Fibroblast of pulmonary artery (primary cell): ENCODE results near the gene POU2F3.

Experiments
- DNase-seq: peaks from one replicate; pipeline ENCODE4 v3.0.0-alpha.2; 2010; ENCODE audit warnings: low read depth
- H3K4me3 ChIP-seq: replicated peaks from 2 replicates; pipeline ENCODE4 v1.5.1; 2011; ENCODE audit warnings: low read depth, mild to moderate bottlenecking, control low read depth, low read length, moderate library complexity
- TF ChIP-seq, protein P1 (sequence below): IDR thresholded peaks from 2 replicates; pipeline ENCODE4 v1.5.1; 2011; ENCODE audit warnings: mild to moderate bottlenecking, control low read depth, low read length, inconsistent platforms; ENCODE audit errors: missing control alignments

Gene POU2F3

GRCh38 chr11:120316880-120317688 is 77.1 kb downstream of the POU2F3 start:
- TF ChIP-seq, protein P1, sequence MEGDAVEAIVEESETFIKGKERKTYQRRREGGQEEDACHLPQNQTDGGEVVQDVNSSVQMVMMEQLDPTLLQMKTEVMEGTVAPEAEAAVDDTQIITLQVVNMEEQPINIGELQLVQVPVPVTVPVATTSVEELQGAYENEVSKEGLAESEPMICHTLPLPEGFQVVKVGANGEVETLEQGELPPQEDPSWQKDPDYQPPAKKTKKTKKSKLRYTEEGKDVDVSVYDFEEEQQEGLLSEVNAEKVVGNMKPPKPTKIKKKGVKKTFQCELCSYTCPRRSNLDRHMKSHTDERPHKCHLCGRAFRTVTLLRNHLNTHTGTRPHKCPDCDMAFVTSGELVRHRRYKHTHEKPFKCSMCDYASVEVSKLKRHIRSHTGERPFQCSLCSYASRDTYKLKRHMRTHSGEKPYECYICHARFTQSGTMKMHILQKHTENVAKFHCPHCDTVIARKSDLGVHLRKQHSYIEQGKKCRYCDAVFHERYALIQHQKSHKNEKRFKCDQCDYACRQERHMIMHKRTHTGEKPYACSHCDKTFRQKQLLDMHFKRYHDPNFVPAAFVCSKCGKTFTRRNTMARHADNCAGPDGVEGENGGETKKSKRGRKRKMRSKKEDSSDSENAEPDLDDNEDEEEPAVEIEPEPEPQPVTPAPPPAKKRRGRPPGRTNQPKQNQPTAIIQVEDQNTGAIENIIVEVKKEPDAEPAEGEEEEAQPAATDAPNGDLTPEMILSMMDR: no peak

DNA sequence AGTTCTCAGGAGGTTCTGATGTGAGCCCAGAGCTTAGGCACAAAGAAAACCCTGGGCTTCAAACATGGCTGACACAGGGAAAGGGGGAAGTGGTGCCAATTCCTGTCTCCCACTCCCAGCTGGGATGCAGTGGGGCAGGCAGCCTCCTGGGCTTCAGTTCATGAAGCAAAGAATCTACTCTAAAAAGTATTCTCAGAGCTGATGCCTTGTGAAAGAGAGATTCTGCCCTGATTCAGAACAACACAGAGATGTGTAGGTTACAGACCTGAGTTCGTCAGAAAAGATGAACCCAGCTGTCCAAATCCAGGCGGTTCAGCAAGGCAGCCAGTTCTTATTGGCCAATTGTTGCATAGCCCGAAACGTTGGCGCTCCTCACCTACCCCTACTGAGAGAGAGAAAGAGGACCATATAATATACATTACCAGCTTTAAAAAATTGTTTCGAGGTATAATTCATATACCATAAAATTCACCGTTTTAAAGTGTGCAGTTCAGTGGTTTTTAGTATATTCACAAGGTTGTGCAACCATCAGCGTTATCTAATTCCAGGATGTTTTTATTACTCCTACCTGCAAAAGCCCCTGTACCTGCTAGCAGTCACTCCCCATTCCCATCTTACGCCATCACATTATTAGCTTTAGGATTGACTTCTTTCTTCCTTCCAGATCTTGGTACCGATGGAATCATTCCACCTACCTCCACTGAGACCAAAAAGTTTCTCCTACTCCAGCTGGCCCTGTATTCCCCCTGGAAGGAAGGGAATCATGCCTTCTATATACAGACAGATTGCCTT is 77.9 kb downstream of the POU2F3 start:
- TF ChIP-seq, protein P1: no peak
- no peak overlapping the region for H3K4me3 ChIP-seq
- DNase-seq: no peak

More at GRCh38 chr11:120316880-120317688, 77.1 kb downstream of the POU2F3 start:
- no peak overlapping the region for H3K4me3 ChIP-seq
- DNase-seq: peak; percentile 67

GRCh38 chr11:120318906-120319305 is 79.0 kb downstream of the POU2F3 start:
- DNase-seq: no peak
- TF ChIP-seq, protein P1: no peak

DNA sequence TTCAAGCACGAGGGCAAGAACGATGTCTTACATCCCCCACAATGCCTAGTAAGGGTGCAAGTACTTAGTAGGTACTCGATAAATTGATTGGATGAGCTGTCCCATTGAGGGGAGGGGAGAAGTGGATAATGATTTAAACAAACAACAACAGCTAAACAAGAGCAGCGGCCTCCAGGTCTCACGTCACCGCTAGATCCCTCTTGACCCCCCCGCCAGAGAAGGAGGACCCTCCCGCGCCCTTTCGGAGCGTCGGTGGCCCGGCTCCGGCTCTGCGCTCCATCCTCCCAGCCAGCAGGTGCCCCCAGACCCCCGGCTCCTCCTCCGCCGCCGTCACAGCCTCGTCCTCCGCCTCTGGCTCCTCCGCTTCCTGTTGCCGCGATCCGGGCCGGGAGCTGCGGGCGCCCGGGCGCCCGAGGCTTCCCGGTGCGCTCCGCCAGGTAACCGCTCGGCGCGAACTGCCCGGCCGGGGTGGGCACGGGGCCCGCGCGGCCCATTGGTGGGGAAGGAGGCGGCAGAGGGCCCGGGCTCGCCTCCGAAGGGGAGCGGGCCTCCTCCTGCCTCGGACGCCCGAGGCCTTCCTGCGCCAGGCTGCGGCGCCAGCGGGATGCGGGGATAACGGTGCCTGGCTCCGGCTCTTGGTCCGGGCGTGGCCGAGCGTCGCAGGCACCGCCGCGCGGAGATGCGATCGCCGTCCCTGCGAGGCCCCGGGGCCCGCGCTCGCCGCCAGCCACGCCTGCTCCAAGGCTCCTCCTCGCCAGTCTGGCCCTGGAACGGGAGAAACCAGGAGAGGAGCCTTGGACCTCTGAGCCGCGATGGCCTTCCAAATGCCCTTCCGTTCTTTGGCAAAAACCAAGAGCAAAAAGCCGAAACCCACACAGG is 85.2 kb downstream of the POU2F3 start, which contains the start of gene TLCD5:
Gene TLCD5 (plus strand): TSS at position 368 of the 879 bp plus-strand sequence. CDS start 2,143 bp downstream, outside the sequence.
- DNase-seq: peak; percentile 67
- TF ChIP-seq, protein P1: no peak
- H3K4me3 ChIP-seq: peak within 1 kb of the TSS; percentile 63

More at GRCh38 chr11:120318906-120319305, 79.0 kb downstream of the POU2F3 start:
- H3K4me3 ChIP-seq: no peak overlapping the region

- peak overlapping the region; percentile 63 for H3K4me3 ChIP-seq
- DNase-seq: peak; percentile 76
- TF ChIP-seq, protein P1: no peak
Measured at GRCh38 chr11:120326228-120326627, 86.3 kb downstream of the POU2F3 start.

- DNase-seq: peak; percentile 24
- TF ChIP-seq, protein P1: no peak
- no peak overlapping the region for H3K4me3 ChIP-seq
Measured at GRCh38 chr11:120326845-120327281, 86.9 kb downstream of the POU2F3 start.
